Liver (tissue), 9 donors: ENCODE measurements around the gene UMAD1. TPM values are rescaled to one million over a fixed set of nuclear protein-coding genes. Genes with fewer than 3 reads are reported as not detected.

ENCODE experiments used
- DNase-seq: peaks from one replicate; pipeline ENCODE4 v3.0.0-alpha.2; 2017; ENCODE audit warnings: low spot score
- H3K27ac ChIP-seq, 2 donors: one replicate each; pipeline ENCODE4 v1.7.0; 2013; ENCODE audit warnings: inconsistent platforms in 2 of 2, low read length in 2 of 2, control low read depth in 1 of 2, low read depth in 1 of 2, mild to moderate bottlenecking in 1 of 2
- H3K27me3 ChIP-seq, 4 donors: one replicate each; pipeline versions ENCODE4 v1.6.1 to v1.7.0; 2013; ENCODE audit warnings: low read length in 3 of 4, inconsistent platforms in 1 of 4, mild to moderate bottlenecking in 1 of 4, moderate library complexity in 1 of 4; ENCODE audit not compliant: control insufficient read depth in 4 of 4, insufficient read depth in 4 of 4
- H3K36me3 ChIP-seq, 4 donors: one replicate each; pipeline versions ENCODE4 v1.6.1 to v1.7.0; 2013; ENCODE audit warnings: low read length in 3 of 4, mild to moderate bottlenecking in 3 of 4, low read depth in 1 of 4, moderate library complexity in 1 of 4; ENCODE audit not compliant: control insufficient read depth in 4 of 4, insufficient read depth in 3 of 4
- H3K4me1 ChIP-seq, 4 donors: one replicate each; pipeline versions ENCODE4 v1.6.1 to v1.7.0; 2013; ENCODE audit warnings: low read length in 3 of 4, mild to moderate bottlenecking in 3 of 4, moderate library complexity in 1 of 4; ENCODE audit not compliant: control insufficient read depth in 4 of 4, insufficient read depth in 4 of 4
- H3K4me3 ChIP-seq, 3 donors: one replicate each; pipeline versions ENCODE4 v1.6.1 to v1.7.0; 2013; ENCODE audit warnings: low read length in 3 of 3, control low read depth in 1 of 3, low read depth in 1 of 3, mild to moderate bottlenecking in 1 of 3
- H3K9ac ChIP-seq, 2 donors: one replicate each; pipeline ENCODE4 v1.7.0; 2013; ENCODE audit warnings: low read length in 2 of 2, mild to moderate bottlenecking in 2 of 2, moderate library complexity in 2 of 2, control low read depth in 1 of 2, low read depth in 1 of 2
- H3K9me3 ChIP-seq, 4 donors: one replicate each; pipeline versions ENCODE4 v1.6.1 to v1.7.0; 2013; ENCODE audit warnings: low read length in 3 of 4; ENCODE audit not compliant: control insufficient read depth in 4 of 4
- ATF3 ChIP-seq: IDR thresholded peaks from 2 replicates; pipeline ENCODE4 v1.6.1; 2016; ENCODE audit warnings: antibody characterized with exemption
- CTCF ChIP-seq: fragments of 150-350 bp; IDR thresholded peaks from 2 replicates; pipeline ENCODE4 v1.5.1; 2017; ENCODE audit warnings: improper control_type of control experiment, low read depth, low read length; ENCODE audit not compliant: missing input control
- EGR1 ChIP-seq, 2 donors: IDR thresholded peaks; 2 replicates each; pipeline ENCODE4 v1.6.1; 2016 to 2018; ENCODE audit warnings: antibody characterized with exemption in 2 of 2, low read depth in 2 of 2
- FOXA1 ChIP-seq: IDR thresholded peaks from 2 replicates; pipeline ENCODE4 v1.6.1; 2016; ENCODE audit warnings: antibody characterized with exemption
- FOXA2 ChIP-seq: IDR thresholded peaks from 2 replicates; pipeline ENCODE4 v1.6.1; 2016; ENCODE audit warnings: antibody characterized with exemption
- GABPA ChIP-seq, 2 donors: IDR thresholded peaks in 1 of 2; conservative IDR thresholded peaks in 1 of 2; 2 replicates each; pipeline ENCODE4 v1.6.1; 2016; ENCODE audit warnings: antibody characterized with exemption in 2 of 2, mild to moderate bottlenecking in 1 of 2, moderate library complexity in 1 of 2
- HNF4A ChIP-seq, 2 donors: conservative IDR thresholded peaks; 2 replicates each; pipeline ENCODE4 v1.6.1; 2016; ENCODE audit warnings: antibody characterized with exemption in 2 of 2, mild to moderate bottlenecking in 2 of 2
- HNF4G ChIP-seq: IDR thresholded peaks from 2 replicates; pipeline ENCODE4 v1.6.1; 2016; ENCODE audit warnings: antibody characterized with exemption
- JUND ChIP-seq, 2 donors: IDR thresholded peaks; 2 replicates each; pipeline ENCODE4 v1.6.1; 2016; ENCODE audit warnings: antibody characterized with exemption in 2 of 2
- MAX ChIP-seq: IDR thresholded peaks from 2 replicates; pipeline ENCODE4 v1.6.1; 2016; ENCODE audit warnings: antibody characterized with exemption
- RAD21 ChIP-seq, 2 donors: IDR thresholded peaks; 2 replicates each; pipeline ENCODE4 v1.6.1; 2016; ENCODE audit warnings: antibody characterized with exemption in 2 of 2, mild to moderate bottlenecking in 2 of 2
- REST ChIP-seq: IDR thresholded peaks from 2 replicates; pipeline ENCODE4 v1.6.1; 2016; ENCODE audit warnings: antibody characterized with exemption, mild to moderate bottlenecking
- RXRA ChIP-seq, 2 donors: IDR thresholded peaks; 2 replicates each; pipeline ENCODE4 v1.6.1; 2017 to 2018; ENCODE audit warnings: antibody characterized with exemption in 2 of 2, mild to moderate bottlenecking in 1 of 2
- TAF1 ChIP-seq: conservative IDR thresholded peaks from 2 replicates; pipeline ENCODE4 v1.6.1; 2016; ENCODE audit warnings: antibody characterized with exemption, mild to moderate bottlenecking
- YY1 ChIP-seq: IDR thresholded peaks from 2 replicates; pipeline ENCODE4 v1.6.1; 2016; ENCODE audit warnings: antibody characterized with exemption, mild to moderate bottlenecking
- ZBTB33 ChIP-seq: IDR thresholded peaks from 2 replicates; pipeline ENCODE4 v1.6.1; 2016; ENCODE audit warnings: antibody characterized with exemption
- WGBS: extraction: QIAGEN DNeasy Blood & Tissue Kit; methylation state at CpG from one replicate; pipeline ENCODE4 v1.1.7; 2013; 5-methylcytosine and 5-hydroxymethylcytosine counted together
- polyA plus RNA-seq, 2 donors: library from polyadenylated mRNA; stranded (reverse) in 1 of 2; unstranded in 1 of 2; fragments of 200-250 nt in 1 of 2; fragments of >200 nt in 1 of 2; fragmentation: Nextera tagmentation in 1 of 2; extraction: Ambion mirVana in 1 of 2; gene quantifications; one replicate each; pipeline versions ENCODE4 v1.2.1 to v1.2.3, GENCODE V29; 2013 to 2015
- total RNA-seq, 2 donors: library from RNA; depleted of rRNA; stranded (reverse); fragments of >200 nt; gene quantifications; one replicate each; pipeline ENCODE4 v1.2.3, GENCODE V29; 2014
- donor health status: healthy.
- donor health status: healthy.
- donor health status: healthy.
- donor health status: healthy.
- donor health status: healthy.

The UMAD1 gene
- total and polyA plus RNA-seq, 4 donors, result 5.9 to 12.2 (median 7.9) TPM

- H3K4me1 ChIP-seq, result peaks cover 0 to 7% (median 0%) of the 10 kb centered on the region in 4 donors
- no peak for DNase-seq
- no peaks in the 10 kb centered on the region for H3K27me3 ChIP-seq
- H3K4me3 ChIP-seq, result no peak overlapping the region
- H3K27ac ChIP-seq, result no peak overlapping the region
- H3K36me3 ChIP-seq, result no peaks in the 10 kb centered on the region
- 92% methylated on average over 2 of the region's 2 CpGs for WGBS
- H3K9me3 ChIP-seq, result no peaks in the 10 kb centered on the region
- TF ChIP-seq EGR1 (IDR thresholded peaks at IDR 0.05; ENCODE audit: low read depth in 2 of 2) (no peak), RXRA (IDR thresholded peaks at IDR 0.05) (no peak), GABPA (IDR thresholded peaks at IDR 0.05 in 1 of 2, conservative IDR thresholded peaks at IDR 0.05 in 1 of 2) (no peak), RAD21 (IDR thresholded peaks at IDR 0.05) (no peak), TAF1 (no peak), ATF3 (no peak), ZBTB33 (no peak), CTCF (no peak), FOXA1 (no peak), FOXA2 (no peak), JUND (IDR thresholded peaks at IDR 0.05) (no peak), REST (no peak), HNF4G (no peak), YY1 (no peak), HNF4A (conservative IDR thresholded peaks at IDR 0.05) (no peak)
- no peak overlapping the region for H3K9ac ChIP-seq
These were observed 64.8 kb downstream of the UMAD1 start for GRCh38 chr7:7705318-7705717.

- Histone ChIP-seq H3K4me3 (no peak overlapping the region), H3K9me3 (no peaks in the 10 kb centered on the region), H3K4me1 (peaks cover 0 to 7% (median 0%) of the 10 kb centered on the region in 4 donors), H3K36me3 (no peaks in the 10 kb centered on the region), H3K27ac (no peak overlapping the region), H3K27me3 (no peaks in the 10 kb centered on the region), H3K9ac (no peak overlapping the region)
- no peak for DNase-seq
- 88% methylated on average over 1 of the region's 1 CpG for WGBS
- no peak for TF ChIP-seq YY1
- TF ChIP-seq GABPA (IDR thresholded peaks at IDR 0.05 in 1 of 2, conservative IDR thresholded peaks at IDR 0.05 in 1 of 2), result no peak
- no peak for TF ChIP-seq TAF1
- no peak for TF ChIP-seq ZBTB33
- TF ChIP-seq FOXA2, result no peak
- no peak for TF ChIP-seq CTCF
- TF ChIP-seq MAX, result no peak
- no peak for TF ChIP-seq REST
These were observed 65.6 kb downstream of the UMAD1 start for GRCh38 chr7:7706101-7706511.
